NK-92 (cell line): ENCODE measurements around the gene ALPK3.
"Not testable (repeated sequence)": the region's sequence is repeated elsewhere in the genome, so short reads cannot be mapped to it uniquely, and the experiment has no call there.

ENCODE experiments used
- DNase-seq: peaks from one replicate; lab custom pipeline; 2025; ENCODE audit not compliant: unreplicated experiment; lab: John Stamatoyannopoulos, UW

The ALPK3 gene

DNA sequence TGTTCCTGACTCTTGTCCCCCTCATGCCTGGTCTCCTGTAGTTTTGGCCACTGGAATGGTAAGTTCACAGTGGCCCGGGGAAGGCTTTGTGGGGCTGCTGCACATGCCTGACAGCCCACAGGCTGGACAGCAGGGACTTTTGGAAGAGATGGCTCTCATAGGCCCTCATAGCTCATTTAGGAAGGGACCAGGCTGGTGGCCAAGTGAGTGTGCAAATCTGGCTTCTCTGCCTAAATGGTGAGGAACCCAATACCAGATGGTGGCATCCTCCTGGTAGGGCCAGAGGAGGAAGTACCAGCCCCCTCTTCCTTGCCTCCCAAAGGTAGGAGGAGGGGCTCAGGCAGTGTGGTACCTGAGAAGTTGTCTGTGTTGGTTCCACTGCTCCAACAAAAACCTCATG, 25.6 kb downstream of the ALPK3 start:
- DNase-seq, result no peak

DNA sequence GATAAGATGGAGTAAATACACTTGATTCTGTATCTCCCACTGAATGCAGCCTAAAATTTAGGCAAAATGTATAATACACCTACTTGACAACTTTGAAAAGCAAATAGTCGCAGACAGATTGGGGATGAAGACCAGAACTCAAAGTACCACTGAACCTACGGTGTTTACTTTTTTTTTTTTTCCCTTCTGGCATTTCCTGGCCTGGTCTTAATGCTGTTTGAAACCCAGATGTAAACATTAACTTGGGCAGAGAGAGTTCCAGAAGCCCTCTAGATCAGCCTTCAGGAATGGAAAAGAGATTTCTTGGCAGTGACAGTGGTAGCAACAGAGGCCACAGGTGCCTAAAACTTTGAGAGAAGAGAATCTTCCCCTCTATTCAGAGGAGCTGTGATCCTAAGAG, 27.8 kb downstream of the ALPK3 start:
- no peak for DNase-seq

DNA sequence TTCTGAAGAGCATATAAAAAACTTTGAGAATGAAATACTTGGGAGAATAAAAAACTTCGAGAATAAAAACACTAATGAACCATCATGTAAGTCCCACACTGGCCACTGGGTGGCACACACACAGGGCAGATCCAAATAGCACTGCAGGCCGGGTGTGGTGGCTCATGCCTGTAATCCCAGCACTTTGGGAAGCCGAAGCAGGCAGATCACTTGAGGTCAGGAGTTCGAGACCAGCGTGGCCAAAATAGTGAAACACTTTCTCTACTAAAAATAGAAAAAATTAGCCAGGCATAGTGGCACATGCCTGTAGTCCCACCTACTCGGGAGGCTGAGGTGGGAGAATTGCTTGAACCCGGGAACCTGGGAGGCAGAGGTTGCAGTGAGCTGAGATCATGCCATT, 28.5 kb downstream of the ALPK3 start:
- not testable (repeated sequence) for DNase-seq

DNA sequence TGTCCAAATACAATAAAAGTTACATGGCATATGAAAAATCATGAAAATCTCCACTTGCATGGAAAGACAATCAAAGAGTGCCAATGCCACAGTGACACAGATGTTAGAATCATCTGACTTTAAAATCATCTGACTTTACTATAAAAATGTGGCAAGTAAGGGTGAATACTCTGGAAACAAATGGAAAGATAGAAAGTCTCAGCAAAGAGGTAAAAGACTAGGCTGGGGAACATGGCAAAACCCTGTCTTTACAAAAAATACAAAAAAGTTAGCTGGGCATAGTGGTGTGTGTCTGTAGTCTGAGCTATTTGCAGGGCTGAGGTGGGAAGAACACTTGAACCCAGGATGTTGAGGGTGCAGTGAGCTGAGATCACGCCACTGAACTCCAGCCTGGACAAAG, 29.1 kb downstream of the ALPK3 start:
- no peak for DNase-seq

DNA sequence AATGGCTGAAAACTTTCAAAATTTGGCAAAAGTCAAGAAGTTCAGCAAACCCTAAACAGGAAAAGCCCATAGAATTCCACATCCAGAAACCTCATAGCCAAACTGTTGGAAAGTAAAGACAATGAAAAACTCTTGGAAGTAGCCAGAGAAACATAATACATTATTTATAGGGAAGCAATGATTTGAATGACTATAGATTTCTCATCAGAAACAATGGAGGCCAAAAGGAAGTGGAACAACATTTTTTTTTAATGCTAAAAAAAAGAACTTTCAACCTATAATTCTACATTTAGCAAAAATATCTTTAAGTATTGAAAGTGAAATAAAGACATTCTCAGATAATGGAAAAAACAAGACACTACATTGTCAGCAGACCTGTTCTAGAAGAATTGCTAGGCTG, 30.2 kb downstream of the ALPK3 start:
- DNase-seq, result no peak

DNA sequence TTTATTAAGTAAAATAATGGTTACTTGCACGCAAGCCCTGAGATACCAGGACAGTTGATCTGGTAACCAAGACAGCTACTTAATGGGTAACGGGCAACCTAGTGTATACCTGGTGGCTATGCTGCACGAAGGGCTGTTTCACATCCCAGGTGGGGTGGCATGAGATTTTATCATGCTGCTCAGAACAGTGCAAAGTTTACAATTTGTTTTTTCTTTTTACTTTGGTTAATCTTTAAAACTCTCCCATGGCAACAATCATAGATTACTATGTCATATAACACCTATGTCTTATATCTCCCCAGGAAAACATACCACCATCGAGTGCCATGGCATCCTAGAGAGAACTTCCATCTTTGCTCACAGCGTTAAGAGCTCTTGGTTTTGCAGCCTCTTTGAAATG, 35.1 kb downstream of the ALPK3 start:
- DNase-seq, result no peak

DNA sequence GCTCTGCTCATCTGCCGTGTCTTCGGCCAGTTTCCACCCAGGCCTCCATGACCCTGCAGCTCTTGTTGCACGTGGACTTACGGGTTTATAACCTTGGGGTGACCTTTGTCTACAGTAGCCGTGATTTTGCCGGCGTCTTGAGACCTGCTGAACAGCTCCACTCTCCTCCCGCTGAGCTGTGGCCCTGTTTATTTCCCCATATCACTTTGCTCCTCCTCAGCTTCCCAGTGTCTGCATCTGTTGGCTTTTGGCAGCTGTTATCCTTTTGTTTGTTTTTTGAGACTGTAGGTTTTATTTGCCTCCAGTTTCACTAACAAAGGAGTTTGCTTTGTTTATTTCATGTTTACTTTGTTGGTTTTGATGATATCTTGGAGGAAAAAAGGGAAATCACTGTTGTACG, 38.0 kb downstream of the ALPK3 start:
- no peak for DNase-seq

DNA sequence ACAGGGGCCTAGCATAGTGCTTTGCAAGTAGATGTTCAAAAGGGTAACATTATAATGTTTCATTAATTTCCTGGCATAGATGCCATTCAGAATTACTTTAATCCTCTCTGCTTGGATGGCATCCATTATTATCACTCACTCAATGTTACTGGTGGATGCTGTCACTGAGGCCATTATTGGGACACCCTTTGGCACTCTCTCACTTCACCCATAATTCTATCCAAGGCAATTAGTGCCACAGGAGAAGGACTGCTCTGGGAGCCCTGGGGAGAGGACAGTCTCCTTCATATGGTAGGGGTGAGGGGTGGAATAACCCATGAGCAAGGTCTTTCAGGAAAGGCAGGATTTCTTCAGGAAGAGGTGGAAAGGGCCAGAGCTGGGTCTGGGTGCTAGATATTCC, 38.6 kb downstream of the ALPK3 start:
- DNase-seq, result no peak

DNA sequence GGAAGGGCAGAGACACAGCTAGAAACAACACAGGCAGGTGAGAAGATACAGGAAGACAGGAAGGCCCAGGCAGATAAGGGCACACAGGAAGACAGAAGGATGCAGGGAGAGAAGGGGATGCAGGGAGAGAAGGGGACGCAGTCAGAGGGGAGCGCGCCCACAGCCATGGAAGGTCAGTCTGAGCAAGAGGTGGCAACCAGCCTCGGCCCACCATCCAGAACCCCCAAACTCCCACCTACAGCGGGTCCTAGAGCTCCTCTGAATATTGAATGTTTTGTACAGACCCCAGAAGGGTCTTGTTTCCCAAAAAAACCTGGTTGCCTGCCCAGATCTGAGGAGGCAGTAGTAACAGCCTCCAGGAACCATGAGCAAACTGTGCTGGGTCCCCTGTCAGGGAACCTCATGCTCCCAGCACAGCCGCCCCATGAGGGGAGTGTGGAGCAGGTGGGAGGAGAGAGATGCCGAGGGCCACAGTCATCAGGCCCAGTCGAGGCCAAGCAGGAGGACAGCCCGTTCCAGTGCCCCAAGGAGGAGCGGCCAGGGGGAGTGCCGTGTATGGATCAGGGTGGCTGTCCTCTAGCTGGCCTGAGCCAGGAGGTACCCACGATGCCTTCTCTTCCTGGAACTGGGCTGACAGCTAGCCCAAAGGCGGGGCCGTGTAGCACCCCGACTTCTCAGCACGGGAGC, 39.7 kb downstream of the ALPK3 start:
- no peak for DNase-seq

DNA sequence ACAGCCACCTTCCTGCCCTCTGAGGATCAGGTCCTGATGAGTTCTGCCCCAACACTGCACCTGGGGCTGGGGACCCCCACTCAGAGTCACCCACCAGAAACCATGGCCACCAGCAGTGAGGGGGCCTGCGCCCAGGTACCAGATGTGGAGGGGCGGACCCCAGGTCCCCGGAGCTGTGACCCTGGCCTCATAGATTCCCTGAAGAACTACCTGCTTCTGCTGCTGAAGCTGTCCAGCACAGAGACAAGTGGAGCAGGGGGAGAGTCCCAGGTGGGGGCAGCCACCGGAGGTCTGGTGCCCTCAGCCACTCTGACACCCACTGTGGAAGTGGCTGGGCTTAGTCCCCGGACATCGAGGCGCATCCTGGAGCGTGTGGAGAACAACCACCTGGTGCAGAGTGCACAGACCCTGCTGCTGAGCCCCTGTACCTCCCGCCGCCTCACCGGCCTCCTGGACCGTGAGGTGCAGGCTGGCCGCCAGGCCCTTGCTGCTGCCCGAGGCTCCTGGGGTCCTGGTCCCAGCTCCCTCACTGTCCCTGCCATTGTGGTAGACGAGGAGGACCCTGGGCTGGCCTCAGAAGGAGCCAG, 40.4 kb downstream of the ALPK3 start:
- no peak for DNase-seq

DNA sequence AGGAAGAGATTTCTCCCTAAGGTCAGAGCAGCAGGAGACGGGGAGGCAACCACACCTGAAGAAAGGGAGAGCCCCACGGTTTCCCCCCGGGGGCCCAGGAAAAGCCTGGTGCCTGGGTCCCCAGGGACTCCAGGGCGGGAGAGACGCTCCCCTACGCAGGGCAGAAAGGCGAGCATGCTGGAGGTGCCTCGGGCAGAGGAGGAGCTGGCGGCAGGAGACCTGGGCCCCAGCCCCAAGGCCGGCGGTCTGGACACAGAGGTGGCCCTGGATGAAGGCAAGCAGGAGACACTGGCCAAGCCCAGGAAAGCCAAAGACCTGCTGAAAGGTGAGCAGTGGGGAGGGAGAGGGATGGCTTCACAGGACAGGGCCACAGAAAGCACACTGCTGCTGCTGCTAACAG, 41.1 kb downstream of the ALPK3 start:
- no peak for DNase-seq

DNA sequence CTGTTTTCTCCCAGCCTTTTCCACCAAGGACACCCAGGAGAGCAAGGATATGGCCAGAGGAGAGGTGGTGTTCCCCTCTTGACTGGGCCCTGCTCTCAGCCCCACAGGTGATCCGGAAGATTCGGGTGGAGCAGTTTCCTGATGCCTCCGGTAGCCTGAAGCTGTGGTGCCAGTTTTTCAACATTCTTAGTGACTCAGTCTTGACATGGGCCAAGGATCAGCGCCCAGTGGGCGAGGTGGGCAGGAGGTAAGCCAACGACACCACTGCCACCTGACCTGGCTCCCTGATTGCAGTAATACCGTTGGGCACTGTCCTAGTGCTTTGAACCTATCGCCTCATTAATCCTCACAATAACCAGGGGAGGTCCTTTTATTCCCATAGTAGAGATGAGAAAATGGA, 42.0 kb downstream of the ALPK3 start:
- DNase-seq, result no peak

DNA sequence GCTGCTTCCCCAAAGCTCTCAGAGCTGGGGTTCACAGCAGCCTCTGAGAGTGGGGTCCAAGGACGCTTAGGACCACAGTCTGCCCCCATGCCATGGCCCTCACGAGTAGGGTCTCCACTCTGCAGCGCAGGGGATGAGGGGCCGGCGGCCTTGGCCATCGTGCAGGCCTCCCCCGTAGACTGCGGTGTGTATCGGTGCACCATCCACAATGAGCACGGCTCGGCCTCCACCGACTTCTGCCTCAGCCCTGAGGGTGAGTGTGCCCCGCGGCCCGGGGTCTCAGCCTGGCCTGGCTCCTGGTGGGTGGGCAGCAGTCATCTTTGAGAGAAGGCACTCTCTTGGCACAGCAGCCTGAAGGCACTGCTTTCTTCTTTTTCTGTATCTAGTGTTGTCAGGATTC, 42.5 kb downstream of the ALPK3 start:
- no peak for DNase-seq

DNA sequence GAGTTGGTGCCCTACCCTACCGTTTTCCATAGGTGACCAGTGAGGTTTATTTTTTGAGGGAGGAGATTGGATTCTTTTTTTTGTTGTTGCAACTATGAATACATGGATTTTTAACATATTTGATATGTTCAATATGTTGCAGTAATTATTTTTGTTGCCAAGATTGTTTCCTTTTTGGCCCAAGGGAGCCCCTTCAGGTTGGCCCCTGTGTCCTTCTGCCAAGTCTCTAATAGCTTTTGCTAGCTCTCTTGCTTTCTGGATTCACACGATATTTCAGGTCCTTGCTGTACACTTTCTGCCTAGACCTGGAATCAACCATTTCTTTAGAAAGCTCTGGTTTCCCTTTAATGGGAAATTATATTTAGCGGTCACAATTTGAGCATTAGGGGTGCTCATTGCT, 44.6 kb downstream of the ALPK3 start:
- DNase-seq, result no peak

DNA sequence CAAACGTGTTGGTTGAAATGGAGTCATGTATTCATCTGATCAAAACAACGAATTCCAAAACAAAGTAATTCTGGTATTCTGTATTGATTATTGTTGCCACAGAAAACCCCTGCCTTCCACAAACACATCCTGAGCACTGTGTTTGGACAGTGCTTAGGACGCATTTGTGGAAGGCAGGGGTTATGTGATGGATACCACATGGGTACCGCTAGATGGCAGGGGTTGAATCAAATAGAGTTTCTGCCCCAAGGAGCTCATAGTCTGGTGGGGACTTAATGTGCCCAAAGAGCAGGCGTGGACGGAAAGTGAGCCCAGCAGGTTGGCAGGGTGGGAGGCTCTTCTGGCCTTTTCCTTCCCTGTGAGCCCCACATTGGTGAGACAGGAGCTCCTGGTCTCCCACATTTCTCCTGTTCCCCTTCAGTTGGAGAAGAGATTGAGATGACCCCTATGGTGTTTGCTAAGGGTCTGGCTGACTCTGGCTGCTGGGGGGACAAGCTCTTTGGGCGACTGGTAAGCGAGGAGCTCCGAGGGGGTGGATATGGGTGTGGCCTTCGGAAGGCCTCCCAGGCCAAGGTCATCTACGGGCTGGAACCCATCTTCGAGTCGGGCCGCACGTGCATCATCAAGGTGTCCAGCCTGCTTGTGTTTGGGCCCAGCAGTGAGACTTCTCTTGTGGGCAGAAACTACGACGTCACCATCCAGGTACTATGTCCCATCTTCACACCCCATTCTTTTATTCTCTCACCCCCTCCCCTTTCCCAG, 45.2 kb downstream of the ALPK3 start:
- no peak for DNase-seq

DNA sequence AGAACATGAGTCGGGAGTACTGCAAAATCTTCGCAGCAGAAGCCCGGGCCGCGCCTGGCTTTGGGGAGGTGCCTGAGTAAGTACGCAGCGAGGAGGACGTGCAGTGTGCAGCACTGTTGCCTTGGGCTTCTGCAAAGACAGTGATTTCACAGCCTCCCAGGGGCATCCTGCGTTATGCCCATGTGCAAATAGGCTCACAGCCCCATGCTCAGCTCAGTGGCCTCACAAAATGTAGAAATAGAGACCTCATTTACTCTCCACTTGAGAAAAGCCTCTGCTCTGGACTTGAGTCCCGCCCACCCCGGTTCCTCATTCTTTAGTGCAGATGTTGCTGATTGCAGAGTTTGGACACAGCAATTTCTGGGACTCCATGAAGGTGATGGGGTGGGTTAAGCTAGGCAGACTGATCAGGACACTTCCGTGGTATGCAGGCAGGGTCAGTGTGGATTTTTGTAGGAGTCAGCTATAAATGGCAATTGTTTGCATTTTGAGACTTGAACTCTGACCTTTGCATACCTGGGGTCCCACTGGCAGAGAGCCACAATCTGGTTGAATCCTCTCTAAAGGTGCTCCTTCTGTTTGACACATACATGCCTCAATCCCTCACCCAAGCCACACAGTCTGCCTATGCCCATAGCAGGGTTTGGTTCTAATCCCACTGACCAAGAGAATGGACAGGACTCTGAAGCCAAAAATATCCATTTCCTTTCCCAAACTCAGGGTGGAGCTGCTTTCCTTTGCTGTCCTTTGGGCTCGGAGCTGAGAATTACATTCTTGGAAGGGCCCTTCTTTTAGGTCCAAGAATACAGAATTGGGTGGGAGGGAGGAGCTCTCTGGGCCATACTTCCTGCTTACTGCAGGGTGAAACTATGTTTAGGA, 46.6 kb downstream of the ALPK3 start:
- no peak for DNase-seq

DNA sequence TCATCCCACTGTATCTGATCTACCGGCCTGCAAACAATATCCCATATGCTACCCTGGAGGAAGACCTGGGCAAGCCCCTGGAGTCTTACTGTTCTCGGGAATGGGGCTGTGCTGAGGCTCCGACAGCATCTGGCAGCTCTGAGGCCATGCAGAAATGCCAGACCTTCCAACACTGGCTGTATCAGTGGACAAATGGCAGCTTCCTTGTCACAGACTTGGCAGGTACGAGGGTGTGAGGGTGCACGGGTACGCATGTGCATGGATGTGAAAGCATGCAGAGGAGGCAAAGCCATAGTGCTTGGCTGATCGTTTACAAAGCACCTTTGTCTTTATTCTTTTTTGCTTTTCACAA, 47.3 kb downstream of the ALPK3 start:
- no peak for DNase-seq

DNA sequence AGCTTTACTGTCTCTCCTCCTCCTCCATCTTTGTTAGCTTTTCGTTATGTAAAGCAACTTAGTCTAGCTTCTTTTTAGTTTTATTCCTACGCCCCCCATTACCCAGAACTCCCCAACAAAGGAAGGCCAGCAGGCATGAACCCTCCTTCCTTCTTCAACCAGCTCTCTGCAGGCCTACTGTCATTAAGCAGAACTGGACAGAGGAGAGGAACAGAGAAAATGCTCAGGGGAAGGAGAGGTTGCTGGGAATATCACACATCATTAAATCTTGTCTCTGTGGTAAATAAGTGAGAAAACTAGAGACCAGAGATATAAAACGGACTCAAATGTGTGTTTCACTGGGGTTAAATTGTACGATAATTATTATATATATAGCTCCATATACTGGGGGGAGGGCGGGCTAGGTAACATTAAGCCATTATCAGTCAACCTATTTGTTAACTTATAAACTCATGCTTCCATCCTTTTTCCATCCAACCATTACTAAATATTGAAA, 48.0 kb downstream of the ALPK3 start:
- no peak for DNase-seq

DNA sequence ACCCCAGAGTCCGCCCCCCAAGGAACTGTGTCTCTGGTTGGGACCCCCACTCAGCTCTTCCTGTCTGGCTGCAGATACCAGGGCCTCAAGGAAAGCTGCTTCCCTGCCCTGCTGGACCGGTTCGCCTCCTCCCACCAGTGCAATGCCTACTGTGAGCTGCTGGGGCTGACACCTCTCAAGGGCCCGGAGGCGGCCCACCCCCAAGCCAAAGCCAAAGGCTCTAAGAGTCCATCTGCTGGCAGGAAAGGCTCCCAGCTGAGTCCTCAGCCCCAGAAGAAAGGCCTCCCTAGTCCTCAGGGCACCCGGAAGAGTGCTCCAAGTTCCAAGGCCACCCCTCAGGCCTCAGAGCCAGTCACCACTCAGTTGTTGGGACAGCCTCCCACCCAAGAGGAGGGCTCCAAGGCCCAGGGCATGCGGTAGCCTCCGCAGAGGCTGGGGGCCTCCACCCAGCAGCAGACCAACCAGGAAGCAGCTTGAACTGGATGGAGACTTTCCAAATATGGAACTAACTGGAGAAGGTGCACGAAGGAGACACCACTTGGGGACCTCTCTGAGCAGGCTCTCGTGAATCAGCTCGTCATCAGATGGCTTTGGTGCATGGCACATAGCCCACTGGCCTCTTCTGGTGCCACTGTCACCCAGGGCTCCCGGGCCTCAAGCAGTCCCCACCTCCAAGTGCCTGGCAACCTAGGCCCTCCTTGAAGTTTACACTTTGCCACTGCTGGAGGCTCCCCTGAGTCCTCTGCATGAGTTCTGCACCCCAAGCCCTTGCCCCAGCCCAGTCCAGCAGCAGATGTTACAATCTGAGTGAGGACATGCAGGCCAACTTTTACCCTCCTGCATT, 51.1 kb downstream of the ALPK3 start:
- DNase-seq, result no peak

DNA sequence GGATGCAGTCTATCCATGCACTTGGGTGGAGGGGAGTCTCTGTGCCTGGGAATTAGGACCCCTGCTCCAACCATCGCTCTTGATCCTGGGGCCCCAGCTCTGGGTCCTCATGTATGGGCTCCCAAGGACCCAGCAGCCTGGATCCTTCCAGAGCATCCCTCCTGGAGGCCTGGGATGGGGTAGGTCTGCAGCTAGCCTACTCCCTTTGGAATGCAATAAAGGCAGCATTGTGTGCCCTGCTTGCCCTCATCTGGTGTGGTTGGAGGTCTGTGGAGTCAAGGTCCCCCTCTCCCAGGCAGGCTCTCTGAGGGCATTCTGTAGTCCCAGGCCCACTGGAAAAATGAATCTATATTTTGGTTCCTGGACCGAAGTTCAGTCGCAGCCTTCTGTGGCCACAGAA, 52.4 kb downstream of the ALPK3 start:
- no peak for DNase-seq
